ENCODE results near the gene TMPRSS3.

Gene TMPRSS3

GRCh38 chr21:42379426-42380215 lies 16.2 kb downstream of the TMPRSS3 start:
- no peak overlapping the region for H3K27ac ChIP-seq
- DNase-seq: no peak
- H3K36me3 ChIP-seq: no peaks in the 10 kb centered on the region
- H3K4me3 ChIP-seq (ENCODE audit: low read depth, low read length): no peak overlapping the region
- H3K9me3 ChIP-seq (ENCODE audit: severe bottlenecking): peaks cover 4% of the 10 kb centered on the region
- no peaks in the 10 kb centered on the region for H3K27me3 ChIP-seq (ENCODE audit: insufficient read depth, low read depth, severe bottlenecking)
- TF ChIP-seq, protein P1, sequence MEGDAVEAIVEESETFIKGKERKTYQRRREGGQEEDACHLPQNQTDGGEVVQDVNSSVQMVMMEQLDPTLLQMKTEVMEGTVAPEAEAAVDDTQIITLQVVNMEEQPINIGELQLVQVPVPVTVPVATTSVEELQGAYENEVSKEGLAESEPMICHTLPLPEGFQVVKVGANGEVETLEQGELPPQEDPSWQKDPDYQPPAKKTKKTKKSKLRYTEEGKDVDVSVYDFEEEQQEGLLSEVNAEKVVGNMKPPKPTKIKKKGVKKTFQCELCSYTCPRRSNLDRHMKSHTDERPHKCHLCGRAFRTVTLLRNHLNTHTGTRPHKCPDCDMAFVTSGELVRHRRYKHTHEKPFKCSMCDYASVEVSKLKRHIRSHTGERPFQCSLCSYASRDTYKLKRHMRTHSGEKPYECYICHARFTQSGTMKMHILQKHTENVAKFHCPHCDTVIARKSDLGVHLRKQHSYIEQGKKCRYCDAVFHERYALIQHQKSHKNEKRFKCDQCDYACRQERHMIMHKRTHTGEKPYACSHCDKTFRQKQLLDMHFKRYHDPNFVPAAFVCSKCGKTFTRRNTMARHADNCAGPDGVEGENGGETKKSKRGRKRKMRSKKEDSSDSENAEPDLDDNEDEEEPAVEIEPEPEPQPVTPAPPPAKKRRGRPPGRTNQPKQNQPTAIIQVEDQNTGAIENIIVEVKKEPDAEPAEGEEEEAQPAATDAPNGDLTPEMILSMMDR (IDR thresholded peaks at IDR 0.05; ENCODE audit: low read depth, low read length): no peak

GRCh38 chr21:42378418-42378817 lies 17.4 kb downstream of the TMPRSS3 start:
- Histone ChIP-seq H3K9me3 (ENCODE audit: severe bottlenecking) (peaks cover 4% of the 10 kb centered on the region), H3K36me3 (no peaks in the 10 kb centered on the region), H3K27me3 (ENCODE audit: insufficient read depth, low read depth, severe bottlenecking) (no peaks in the 10 kb centered on the region), H3K27ac (no peak overlapping the region), H3K4me3 (ENCODE audit: low read depth, low read length) (no peak overlapping the region)
- no peak for DNase-seq
- TF ChIP-seq, protein P1 (IDR thresholded peaks at IDR 0.05; ENCODE audit: low read depth, low read length): no peak

GRCh38 chr21:42377951-42378340 lies 17.9 kb downstream of the TMPRSS3 start:
- peaks cover 4% of the 10 kb centered on the region for H3K9me3 ChIP-seq (ENCODE audit: severe bottlenecking)
- no peak for DNase-seq
- H3K27me3 ChIP-seq (ENCODE audit: insufficient read depth, low read depth, severe bottlenecking): no peaks in the 10 kb centered on the region
- no peaks in the 10 kb centered on the region for H3K36me3 ChIP-seq
- no peak overlapping the region for H3K27ac ChIP-seq
- H3K4me3 ChIP-seq (ENCODE audit: low read depth, low read length): no peak overlapping the region
- TF ChIP-seq, protein P1 (IDR thresholded peaks at IDR 0.05; ENCODE audit: low read depth, low read length): no peak

- Histone ChIP-seq H3K9me3 (ENCODE audit: severe bottlenecking) (peaks cover 4% of the 10 kb centered on the region), H3K36me3 (no peaks in the 10 kb centered on the region), H3K4me3 (ENCODE audit: low read depth, low read length) (no peak overlapping the region), H3K27ac (no peak overlapping the region), H3K27me3 (ENCODE audit: insufficient read depth, low read depth, severe bottlenecking) (no peaks in the 10 kb centered on the region)
- TF ChIP-seq, protein P1 (IDR thresholded peaks at IDR 0.05; ENCODE audit: low read depth, low read length): no peak
- DNase-seq: no peak
Measured at GRCh38 chr21:42377211-42377950, 18.5 kb downstream of the TMPRSS3 start.

DNA sequence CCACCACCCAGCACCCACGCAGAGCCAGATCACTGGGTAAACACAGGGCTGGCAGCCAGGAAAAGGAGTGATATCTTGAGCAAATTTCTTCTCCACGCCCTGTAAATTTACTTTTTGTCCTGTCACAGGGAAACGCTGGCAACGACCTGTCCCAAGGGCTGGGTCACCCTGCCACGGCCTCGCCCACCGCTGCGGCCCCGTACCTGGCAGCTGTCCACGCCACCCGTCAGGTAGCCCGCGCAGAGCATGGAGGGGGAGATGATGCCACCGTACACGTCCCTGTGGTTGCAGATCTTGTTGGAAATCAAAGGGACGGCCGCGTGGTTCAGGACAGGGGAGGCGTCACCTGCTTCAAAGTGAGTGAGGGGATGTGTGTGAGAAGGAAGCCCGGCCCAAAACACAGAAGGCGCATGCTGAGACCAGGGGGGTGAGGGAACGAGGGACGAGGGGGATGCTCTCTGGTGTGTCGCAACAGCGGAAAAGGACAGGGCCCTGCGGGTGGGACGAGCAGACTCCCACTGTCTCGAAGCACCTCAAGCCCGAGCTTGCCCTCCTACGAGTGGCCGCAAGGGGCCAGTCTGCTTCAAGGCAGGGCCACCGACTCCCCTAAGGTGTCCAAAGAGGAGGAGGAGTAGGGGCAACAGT lies 19.4 kb downstream of the TMPRSS3 start:
- Histone ChIP-seq H3K36me3 (no peaks in the 10 kb centered on the region), H3K9me3 (ENCODE audit: severe bottlenecking) (no peaks in the 10 kb centered on the region), H3K27ac (no peak overlapping the region), H3K4me3 (ENCODE audit: low read depth, low read length) (no peak overlapping the region), H3K27me3 (ENCODE audit: insufficient read depth, low read depth, severe bottlenecking) (no peaks in the 10 kb centered on the region)
- TF ChIP-seq, protein P1 (IDR thresholded peaks at IDR 0.05; ENCODE audit: low read depth, low read length): no peak
- no peak for DNase-seq

Data from WERI-Rb-1 (cell line).